KMS-11 (cell line): ENCODE results near the gene PLCG2.
"Not testable (repeated sequence)": the region's sequence is repeated elsewhere in the genome, so short reads cannot be mapped to it uniquely, and the experiment has no call there.

ENCODE experiments used
- H2AFZ ChIP-seq: fragments of 200-600 bp; sonication (generic); 2 replicates; pipeline ENCODE4 v1.6.1; 2016; ENCODE audit warnings: antibody characterized with exemption, mixed run types, low read depth
- H3K27ac ChIP-seq: fragments of 200-600 bp; sonication (generic); 2 replicates; pipeline ENCODE4 v1.6.1; 2016; ENCODE audit warnings: mild to moderate bottlenecking, mixed run types
- H3K27me3 ChIP-seq: fragments of 200-600 bp; sonication (generic); 2 replicates; pipeline ENCODE4 v1.6.1; 2017; ENCODE audit warnings: mild to moderate bottlenecking, low read depth, mixed run types, moderate library complexity; ENCODE audit not compliant: insufficient read depth
- H3K36me3 ChIP-seq: fragments of 200-600 bp; sonication (generic); 2 replicates; pipeline ENCODE4 v1.6.1; 2017; ENCODE audit warnings: mild to moderate bottlenecking, mixed run types; ENCODE audit not compliant: insufficient read depth
- H3K4me1 ChIP-seq: fragments of 200-600 bp; sonication (generic); 2 replicates; pipeline ENCODE4 v1.6.1; 2016; ENCODE audit warnings: mild to moderate bottlenecking, low read depth, mixed run types; ENCODE audit not compliant: poor library complexity, severe bottlenecking
- H3K4me2 ChIP-seq: fragments of 200-600 bp; sonication (generic); 2 replicates; pipeline ENCODE4 v1.7.0; 2016; ENCODE audit warnings: mild to moderate bottlenecking, mixed run types
- H3K4me3 ChIP-seq: fragments of 200-600 bp; sonication (generic); IDR thresholded peaks from 2 replicates; pipeline ENCODE4 v1.6.1; 2017; ENCODE audit warnings: low read depth, low read length, mixed read lengths; ENCODE audit not compliant: insufficient read depth
- H3K79me2 ChIP-seq: fragments of 200-600 bp; sonication (generic); 2 replicates; pipeline ENCODE4 v1.6.1; 2016; ENCODE audit warnings: low read depth, mixed run types; ENCODE audit not compliant: insufficient read depth
- H3K9ac ChIP-seq: fragments of 200-600 bp; sonication (generic); 2 replicates; pipeline ENCODE4 v1.6.1; 2016; ENCODE audit warnings: mild to moderate bottlenecking, mixed run types
- H4K20me1 ChIP-seq: fragments of 200-600 bp; sonication (generic); 2 replicates; pipeline ENCODE4 v1.6.1; 2016; ENCODE audit warnings: mild to moderate bottlenecking, mixed run types; ENCODE audit not compliant: insufficient read depth
- CTCF ChIP-seq: fragments of 200-600 bp; sonication (generic); conservative IDR thresholded peaks from 2 replicates; pipeline ENCODE4 v1.6.1; 2017; ENCODE audit warnings: low read depth, mild to moderate bottlenecking, antibody characterized with exemption, low read length, moderate library complexity, mixed read lengths

Gene PLCG2

GRCh38 chr16:81798311-81799137 lies 19.4 kb downstream of the PLCG2 start:
- no peaks in the 10 kb centered on the region for H3K36me3 ChIP-seq
- no peak for TF ChIP-seq CTCF
- H4K20me1 ChIP-seq, result no peaks in the 10 kb centered on the region
- H3K27ac ChIP-seq, result no peak overlapping the region
- H3K4me2 ChIP-seq, result no peak overlapping the region
- H3K4me3 ChIP-seq, result no peak overlapping the region
- H3K9ac ChIP-seq, result no peak overlapping the region
- H2AFZ ChIP-seq, result no peak overlapping the region
- H3K79me2 ChIP-seq, result no peaks in the 10 kb centered on the region
- no peaks in the 10 kb centered on the region for H3K27me3 ChIP-seq
- peaks cover 26% of the 10 kb centered on the region for H3K4me1 ChIP-seq

- Histone ChIP-seq H3K4me3 (no peak overlapping the region), H3K27ac (no peak overlapping the region), H3K36me3 (no peaks in the 10 kb centered on the region), H3K4me2 (no peak overlapping the region), H4K20me1 (no peaks in the 10 kb centered on the region), H2AFZ (no peak overlapping the region), H3K79me2 (no peaks in the 10 kb centered on the region), H3K4me1 (peaks cover 26% of the 10 kb centered on the region), H3K27me3 (no peaks in the 10 kb centered on the region), H3K9ac (no peak overlapping the region)
- TF ChIP-seq CTCF, result no peak
Observed at GRCh38 chr16:81799138-81799504, 20.0 kb downstream of the PLCG2 start.

- not testable (repeated sequence) for H4K20me1 ChIP-seq, H3K79me2 ChIP-seq, H3K36me3 ChIP-seq, H2AFZ ChIP-seq, H3K9ac ChIP-seq, H3K4me2 ChIP-seq, H3K27ac ChIP-seq, H3K4me3 ChIP-seq, H3K27me3 ChIP-seq
- peaks cover 18% of the 10 kb centered on the region for H3K4me1 ChIP-seq
Observed at GRCh38 chr16:81801724-81802123, 22.6 kb downstream of the PLCG2 start.

GRCh38 chr16:81803332-81803731 lies 24.2 kb downstream of the PLCG2 start:
- Histone ChIP-seq H3K27me3 (no peaks in the 10 kb centered on the region), H3K9ac (no peak overlapping the region), H3K79me2 (no peaks in the 10 kb centered on the region), H3K36me3 (no peaks in the 10 kb centered on the region), H4K20me1 (no peaks in the 10 kb centered on the region), H3K4me3 (no peak overlapping the region), H3K4me1 (peaks cover 13% of the 10 kb centered on the region), H2AFZ (no peak overlapping the region), H3K27ac (no peak overlapping the region), H3K4me2 (no peak overlapping the region)
- no peak for TF ChIP-seq CTCF

GRCh38 chr16:81804134-81804610 lies 25.1 kb downstream of the PLCG2 start:
- H3K9ac ChIP-seq, result no peak overlapping the region
- H3K36me3 ChIP-seq, result no peaks in the 10 kb centered on the region
- peaks cover 19% of the 10 kb centered on the region for H3K4me1 ChIP-seq
- no peak for TF ChIP-seq CTCF
- H3K27ac ChIP-seq, result no peak overlapping the region
- H3K4me3 ChIP-seq, result no peak overlapping the region
- H3K27me3 ChIP-seq, result no peaks in the 10 kb centered on the region
- H3K79me2 ChIP-seq, result no peaks in the 10 kb centered on the region
- H2AFZ ChIP-seq, result no peak overlapping the region
- no peak overlapping the region for H3K4me2 ChIP-seq
- no peaks in the 10 kb centered on the region for H4K20me1 ChIP-seq
